ENCODE data around the gene DNTTIP2. TPM values are rescaled to one million over a fixed set of nuclear protein-coding genes. Genes with fewer than 3 reads are reported as not detected.

DNTTIP2 gene, protein sequence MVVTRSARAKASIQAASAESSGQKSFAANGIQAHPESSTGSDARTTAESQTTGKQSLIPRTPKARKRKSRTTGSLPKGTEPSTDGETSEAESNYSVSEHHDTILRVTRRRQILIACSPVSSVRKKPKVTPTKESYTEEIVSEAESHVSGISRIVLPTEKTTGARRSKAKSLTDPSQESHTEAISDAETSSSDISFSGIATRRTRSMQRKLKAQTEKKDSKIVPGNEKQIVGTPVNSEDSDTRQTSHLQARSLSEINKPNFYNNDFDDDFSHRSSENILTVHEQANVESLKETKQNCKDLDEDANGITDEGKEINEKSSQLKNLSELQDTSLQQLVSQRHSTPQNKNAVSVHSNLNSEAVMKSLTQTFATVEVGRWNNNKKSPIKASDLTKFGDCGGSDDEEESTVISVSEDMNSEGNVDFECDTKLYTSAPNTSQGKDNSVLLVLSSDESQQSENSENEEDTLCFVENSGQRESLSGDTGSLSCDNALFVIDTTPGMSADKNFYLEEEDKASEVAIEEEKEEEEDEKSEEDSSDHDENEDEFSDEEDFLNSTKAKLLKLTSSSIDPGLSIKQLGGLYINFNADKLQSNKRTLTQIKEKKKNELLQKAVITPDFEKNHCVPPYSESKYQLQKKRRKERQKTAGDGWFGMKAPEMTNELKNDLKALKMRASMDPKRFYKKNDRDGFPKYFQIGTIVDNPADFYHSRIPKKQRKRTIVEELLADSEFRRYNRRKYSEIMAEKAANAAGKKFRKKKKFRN
- total RNA-seq, result 16.2 TPM

GRCh38 chr1:93878889-93879586 lies at the start of gene DNTTIP2:
Gene DNTTIP2, minus strand, starts transcription at chr1:93879206. Its CDS starts 58 bp downstream, at chr1:93879148.

GRCh38 chr1:93909146-93910050 lies 30.4 kb upstream of the DNTTIP2 start, which contains the start of gene GCLM:
Gene GCLM, minus strand, starts transcription at chr1:93909430. Its CDS starts 267 bp downstream, at chr1:93909163.

Small RNA genes lying within 50 kb of the gene (small RNA-seq; reads per million reads assigned to genes)
- gene AL117351.2 (ENCODE audit: low replicate concordance) (not detected), gene MIR760 (ENCODE audit: low replicate concordance) (not detected)

Other genes with a start within 250 kb of the DNTTIP2 start
- 21.5 TPM for gene BCAR3, start 197.4 kb downstream of the DNTTIP2 start, total RNA-seq
- 6.0 TPM for gene GCLM, start 30.2 kb upstream of the DNTTIP2 start, total RNA-seq
- 10.8 TPM for gene ABCA4, start 241.9 kb upstream of the DNTTIP2 start, total RNA-seq